ENCODE measurements around the gene GPR142. TPM values are rescaled to one million over a fixed set of nuclear protein-coding genes. Genes with fewer than 3 reads are reported as not detected.
"Not testable (repeated sequence)": the region's sequence is repeated elsewhere in the genome, so short reads cannot be mapped to it uniquely, and the experiment has no call there.

Gene GPR142
- total RNA-seq, 1 donor from 2014 or later, result 1.2 TPM

DNA sequence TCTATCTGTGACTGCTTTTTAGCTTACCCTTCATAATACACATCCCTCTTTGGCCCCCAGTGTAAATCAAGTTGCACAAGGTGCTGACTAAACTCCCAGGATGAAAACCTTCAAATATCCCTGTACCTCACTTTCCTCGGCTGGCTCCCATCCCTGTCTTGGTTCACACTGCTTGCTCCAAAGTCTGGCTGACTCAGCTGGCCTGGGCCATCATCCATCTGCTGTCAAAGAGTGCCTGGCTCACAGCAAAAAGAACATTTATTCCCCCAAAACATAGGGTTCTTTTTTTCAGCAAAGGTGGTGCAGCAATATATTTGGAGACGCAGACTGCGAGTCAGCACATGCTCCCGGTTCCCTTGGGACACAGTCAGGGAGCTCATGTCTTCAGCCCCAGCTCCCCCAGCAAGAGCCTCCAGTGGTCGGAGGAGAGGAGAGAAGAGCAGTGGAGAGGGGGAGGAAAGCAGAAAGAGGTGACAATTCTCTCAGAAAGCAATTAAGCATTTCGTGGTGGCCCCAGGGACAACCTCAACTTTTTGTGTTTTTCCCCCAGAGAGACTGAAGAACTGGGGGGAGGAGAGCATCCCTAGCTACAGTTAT is 26.1 kb downstream of the GPR142 start:
- peak; percentile 69 for DNase-seq (ENCODE audit: low spot score)

- DNase-seq (ENCODE audit: low spot score), result no peak
Observed at GRCh38 chr17:74394275-74394950, 27.1 kb downstream of the GPR142 start.

GRCh38 chr17:74394977-74395376 is 27.7 kb downstream of the GPR142 start:
- DNase-seq (ENCODE audit: low spot score), result no peak

GRCh38 chr17:74396567-74396966 is 29.3 kb downstream of the GPR142 start:
- no peak for DNase-seq (ENCODE audit: low spot score)

- no peak for DNase-seq (ENCODE audit: low spot score)
Observed at GRCh38 chr17:74402048-74402447, 34.7 kb downstream of the GPR142 start.

DNA sequence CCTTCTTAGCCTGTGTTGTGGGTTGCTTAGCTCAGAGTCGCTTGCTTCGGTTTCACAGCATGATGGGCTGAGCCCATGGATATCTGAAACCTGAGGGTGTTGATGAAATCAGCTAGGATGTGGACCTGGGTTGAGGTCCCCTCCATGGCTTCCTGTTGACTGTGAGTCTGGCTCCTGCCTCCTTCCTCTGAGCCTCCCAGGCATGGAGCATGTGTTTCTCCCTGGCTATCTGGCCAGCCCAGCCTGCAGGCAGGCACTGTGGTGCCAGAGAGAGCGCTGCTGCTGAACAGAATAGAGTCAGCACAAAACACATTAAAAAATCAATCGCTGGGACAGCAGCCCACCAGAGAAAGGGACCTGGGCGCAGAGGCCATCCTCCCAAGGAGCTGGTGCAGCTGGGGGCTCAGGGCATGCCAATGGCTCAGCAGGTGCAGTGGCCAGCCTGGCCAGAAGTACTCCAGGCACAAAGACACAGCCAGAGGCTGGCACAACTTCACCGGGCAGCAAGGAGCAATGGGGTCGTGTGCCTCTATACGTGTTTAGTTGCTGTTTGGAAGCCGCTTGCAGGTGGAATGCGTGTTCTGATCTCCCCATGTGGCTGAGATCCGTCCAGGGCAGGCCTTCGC is 36.3 kb downstream of the GPR142 start:
- DNase-seq (ENCODE audit: low spot score), result no peak

GRCh38 chr17:74404218-74404617 is 36.9 kb downstream of the GPR142 start:
- DNase-seq (ENCODE audit: low spot score), result no peak

- no peak for DNase-seq (ENCODE audit: low spot score)
Observed at GRCh38 chr17:74404789-74405188, 37.5 kb downstream of the GPR142 start.

GRCh38 chr17:74405311-74405710 is 38.0 kb downstream of the GPR142 start:
- not testable (repeated sequence) for DNase-seq (ENCODE audit: low spot score)

DNA sequence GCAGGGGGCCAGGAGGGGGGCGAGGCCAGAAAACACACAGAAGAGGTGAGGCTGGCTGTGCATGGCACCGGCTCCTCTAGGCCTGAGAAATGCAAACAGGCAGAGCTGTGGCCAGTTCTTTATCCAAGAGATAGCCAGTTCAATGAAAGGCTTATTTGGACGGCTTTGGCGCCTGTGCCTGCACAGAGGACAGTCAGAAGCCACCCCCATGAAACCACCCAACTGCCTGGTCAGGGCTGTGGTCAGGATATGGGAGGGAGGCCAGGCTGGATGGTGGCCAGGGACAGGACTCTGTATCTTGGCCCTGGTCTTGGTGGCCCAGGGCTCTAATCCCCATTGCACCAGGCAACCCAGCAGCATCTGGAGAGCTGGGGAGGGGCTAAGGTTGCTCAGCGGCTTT is 40.1 kb downstream of the GPR142 start:
- DNase-seq (ENCODE audit: low spot score), result no peak

- no peak for DNase-seq (ENCODE audit: low spot score)
Observed at GRCh38 chr17:74408262-74408661, 41.0 kb downstream of the GPR142 start.

GRCh38 chr17:74408815-74409214 is 41.5 kb downstream of the GPR142 start:
- no peak for DNase-seq (ENCODE audit: low spot score)

GRCh38 chr17:74410001-74410443 is 42.7 kb downstream of the GPR142 start:
- no peak for DNase-seq (ENCODE audit: low spot score)

GRCh38 chr17:74412581-74412980 is 45.3 kb downstream of the GPR142 start:
- DNase-seq (ENCODE audit: low spot score), result no peak

DNA sequence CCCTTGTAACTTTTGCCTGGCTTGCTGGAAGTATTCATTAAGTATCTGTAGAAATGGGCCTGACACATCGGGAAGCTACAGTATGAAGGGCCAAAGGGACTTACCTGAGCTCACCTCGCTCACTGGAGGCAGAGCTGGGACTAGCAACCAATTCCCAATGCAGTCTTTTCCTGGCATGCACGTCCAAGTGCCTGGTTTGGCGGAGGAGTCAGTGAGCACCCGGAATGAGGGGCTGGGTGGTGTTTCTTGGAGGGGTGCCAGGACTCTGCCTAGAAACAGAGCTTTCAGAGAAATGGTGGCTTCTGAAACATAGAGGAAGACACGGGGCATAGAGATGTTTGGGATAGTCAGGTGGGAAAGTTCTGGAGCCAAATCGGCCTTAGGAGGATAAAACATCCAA is 46.2 kb downstream of the GPR142 start:
- no peak for DNase-seq (ENCODE audit: low spot score)

DNA sequence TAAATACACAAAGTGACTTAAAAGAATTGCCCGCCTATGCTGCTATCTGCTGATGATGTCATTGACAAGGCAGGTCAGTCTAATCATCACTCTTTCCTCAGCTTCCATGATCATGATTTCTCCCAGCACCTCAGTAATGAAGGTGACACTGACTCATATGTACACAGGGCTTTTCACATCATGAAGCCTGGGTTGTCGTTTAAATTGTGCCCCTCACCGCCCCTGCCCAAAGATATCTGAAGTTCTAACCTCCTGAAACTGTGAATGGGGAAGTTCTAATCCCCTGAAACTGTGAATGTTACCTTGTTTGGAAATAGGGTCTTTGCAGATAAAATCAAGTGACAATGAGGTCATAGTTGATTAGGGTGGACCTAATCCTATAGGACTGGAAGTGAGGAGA is 47.2 kb downstream of the GPR142 start:
- no peak for DNase-seq (ENCODE audit: low spot score)

- no peak for DNase-seq (ENCODE audit: low spot score)
Observed at GRCh38 chr17:74415608-74416396, 48.5 kb downstream of the GPR142 start.

DNA sequence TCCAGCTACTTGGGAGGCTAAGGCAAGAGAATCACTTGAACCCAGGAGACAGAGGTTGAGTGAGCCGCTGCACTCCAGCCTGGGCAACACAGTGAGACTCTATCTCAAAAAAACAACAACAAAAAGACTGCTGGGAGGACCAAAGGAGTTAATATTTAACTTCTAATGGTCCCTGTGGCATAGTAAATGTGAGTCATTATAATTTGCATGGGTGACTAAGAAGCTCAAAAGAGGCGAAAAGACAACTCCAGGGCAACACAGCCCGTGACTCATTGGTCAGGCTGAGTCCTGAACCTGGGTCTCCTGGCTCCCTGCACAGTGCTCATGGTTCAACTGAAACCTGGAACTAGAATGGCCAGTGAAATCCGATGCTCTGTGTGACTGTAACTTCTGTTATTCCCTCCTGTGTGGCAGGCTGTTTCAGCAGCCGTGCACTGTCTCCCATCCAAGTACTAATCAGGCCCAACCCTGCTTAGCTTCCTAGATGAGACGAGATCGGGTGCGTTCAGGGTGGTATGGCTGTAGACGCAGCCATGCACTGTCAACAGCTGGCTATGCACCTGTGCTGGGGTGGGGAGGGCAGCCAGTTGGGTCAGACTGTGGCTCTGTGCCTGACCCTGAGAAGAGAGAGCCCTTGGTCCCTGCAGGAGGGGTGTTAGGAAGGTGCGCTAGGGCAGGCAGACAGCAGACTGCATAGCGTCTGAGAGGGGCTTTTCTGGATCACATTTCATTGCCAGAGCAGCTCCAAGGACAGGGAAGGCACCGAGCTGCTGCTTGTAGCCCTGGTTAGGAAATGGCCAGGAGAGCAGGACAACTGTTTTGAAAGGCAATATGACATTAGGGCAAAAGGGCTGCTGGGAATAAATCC is 50.1 kb downstream of the GPR142 start:
- DNase-seq (ENCODE audit: low spot score), result no peak

GRCh38 chr17:74419928-74420411 is 52.7 kb downstream of the GPR142 start:
- no peak for DNase-seq (ENCODE audit: low spot score)

Measured in umbilical cord (tissue), 2 donors.